Activated naive CD4-positive, alpha-beta T cell treated with anti-CD3 and anti-CD28 coated beads for 36 hours (primary cell): ENCODE results near the gene GFOD1. TPM values are rescaled to one million over a fixed set of nuclear protein-coding genes. Genes with fewer than 3 reads are reported as not detected.
"Not testable (repeated sequence)": the region's sequence is repeated elsewhere in the genome, so short reads cannot be mapped to it uniquely, and the experiment has no call there.

Experiments used
- CTCF ChIA-PET: fragments of 350-600 bp; sonication (Branson Sonifier 250); formaldehyde crosslinking; loops from one replicate; lab custom pipeline; 2021; ENCODE audit warnings: antibody characterized with exemption; lab: Charles Lee
- DNase-seq: peaks from one replicate; pipeline ENCODE4 v3.0.0-alpha.2; 2020
- H3K27ac Mint-ChIP-seq: one replicate; pipeline ENCODE4 v1.8.0; 2021; ENCODE audit warnings: mild to moderate bottlenecking, mixed read lengths
- H3K27me3 Mint-ChIP-seq: one replicate; pipeline ENCODE4 v1.8.0; 2021; ENCODE audit warnings: low read depth, mixed read lengths
- H3K36me3 Mint-ChIP-seq: one replicate; pipeline ENCODE4 v1.8.0; 2021; ENCODE audit warnings: low read depth, mixed read lengths
- H3K4me1 Mint-ChIP-seq: one replicate; pipeline ENCODE4 v1.8.0; 2021; ENCODE audit warnings: low read depth, mixed read lengths
- H3K4me3 Mint-ChIP-seq: one replicate; pipeline ENCODE4 v1.8.0; 2021; ENCODE audit warnings: mild to moderate bottlenecking, moderate library complexity, mixed read lengths
- H3K9me3 Mint-ChIP-seq: one replicate; pipeline ENCODE4 v1.8.0; 2021; ENCODE audit warnings: mixed read lengths
- intact Hi-C: fragments of 100-400 bp; cut with micrococcal nuclease; formaldehyde crosslinking; loops from one replicate; pipeline ENCODE4 v1.15.1; 2023
- total RNA-seq, 2 experiments: library from RNA; stranded (reverse); gene quantifications; one replicate each; pipeline ENCODE4 v1.2.3, GENCODE V29; 2021

Gene GFOD1
- total RNA-seq, 2 experiments from 2014 or later: 3.7 to 4.2 TPM

- DNase-seq: no peak
- Mint-ChIP-seq H3K27ac (no peak overlapping the region), H3K9me3 (no peaks in the 10 kb centered on the region), H3K4me3 (no peak overlapping the region), H3K27me3 (no peaks in the 10 kb centered on the region), H3K4me1 (peaks cover 34% of the 10 kb centered on the region), H3K36me3 (peaks cover 7% of the 10 kb centered on the region)
- intact Hi-C loops: loop anchor here (5.0 kb wide), 1 partner anchor 42 kb away; no protein-coding TSS in a partner anchor
- CTCF ChIA-PET: no interaction called here
Measured at GRCh38 chr6:13468839-13469238, 18.6 kb downstream of the GFOD1 start.

- Mint-ChIP-seq H3K4me1 (peaks cover 42% of the 10 kb centered on the region), H3K27ac (no peak overlapping the region), H3K9me3 (no peaks in the 10 kb centered on the region), H3K36me3 (peaks cover 7% of the 10 kb centered on the region), H3K4me3 (no peak overlapping the region), H3K27me3 (no peaks in the 10 kb centered on the region)
- intact Hi-C loops: loop anchor here (5.0 kb wide), 1 partner anchor 40 kb away; no protein-coding TSS in a partner anchor
- no peak for DNase-seq
- CTCF ChIA-PET: interaction anchor here (1.0 to 1.1 kb wide), 2 partner anchors 12 to 39 kb away, joined by 3 read pairs; no protein-coding TSS in a partner anchor
Measured at GRCh38 chr6:13467216-13467600, 20.2 kb downstream of the GFOD1 start.

GRCh38 chr6:13466304-13467215, 20.8 kb downstream of the GFOD1 start:
- Mint-ChIP-seq H3K4me1 (peaks cover 45% of the 10 kb centered on the region), H3K27me3 (no peaks in the 10 kb centered on the region), H3K36me3 (peaks cover 5% of the 10 kb centered on the region), H3K9me3 (no peaks in the 10 kb centered on the region), H3K4me3 (no peak overlapping the region), H3K27ac (no peak overlapping the region)
- CTCF ChIA-PET: interaction anchor here (1.0 to 1.2 kb wide), 3 partner anchors 13 to 108 kb away, joined by 3 read pairs; no protein-coding TSS in a partner anchor
- peak; percentile 73 for DNase-seq
- intact Hi-C loops: loop anchor here (1.0 to 5.0 kb wide), 2 partner anchors 12 to 39 kb away; no protein-coding TSS in a partner anchor

GRCh38 chr6:13465734-13466133, 21.7 kb downstream of the GFOD1 start:
- Mint-ChIP-seq H3K4me1 (peaks cover 47% of the 10 kb centered on the region), H3K4me3 (no peak overlapping the region), H3K27me3 (no peaks in the 10 kb centered on the region), H3K27ac (no peak overlapping the region), H3K9me3 (no peaks in the 10 kb centered on the region), H3K36me3 (peaks cover 5% of the 10 kb centered on the region)
- CTCF ChIA-PET: interaction anchor here (0.6 to 1.2 kb wide), 7 partner anchors 13 to 377 kb away, joined by 3 to 5 read pairs (median 3); no protein-coding TSS in a partner anchor
- intact Hi-C loops: loop anchor here (1.0 to 5.0 kb wide), 3 partner anchors 11 to 71 kb away; no protein-coding TSS in a partner anchor
- DNase-seq: no peak

GRCh38 chr6:13463941-13464340, 23.5 kb downstream of the GFOD1 start:
- intact Hi-C loops: loop anchor here (2.0 kb wide), 1 partner anchor 73 kb away; no protein-coding TSS in a partner anchor
- Mint-ChIP-seq H3K36me3 (peaks cover 1% of the 10 kb centered on the region), H3K9me3 (no peaks in the 10 kb centered on the region), H3K4me3 (no peak overlapping the region), H3K27ac (no peak overlapping the region), H3K27me3 (no peaks in the 10 kb centered on the region), H3K4me1 (peaks cover 40% of the 10 kb centered on the region)
- CTCF ChIA-PET: interaction anchor here (0.6 kb wide), 1 partner anchor 331 kb away, joined by 3 read pairs; no protein-coding TSS in a partner anchor
- DNase-seq: no peak

- Mint-ChIP-seq H3K9me3 (no peaks in the 10 kb centered on the region), H3K27me3 (no peaks in the 10 kb centered on the region), H3K4me3 (no peak overlapping the region), H3K4me1 (peaks cover 43% of the 10 kb centered on the region), H3K36me3 (peaks cover 1% of the 10 kb centered on the region), H3K27ac (no peak overlapping the region)
- intact Hi-C loops: no loop called here
- CTCF ChIA-PET: interaction anchor here (0.6 to 1.1 kb wide), 2 partner anchors 126 to 331 kb away, joined by 3 read pairs; no protein-coding TSS in a partner anchor
- DNase-seq: no peak
Measured at GRCh38 chr6:13463328-13463717, 24.1 kb downstream of the GFOD1 start.

GRCh38 chr6:13462458-13463327, 24.7 kb downstream of the GFOD1 start:
- H3K9me3 Mint-ChIP-seq: no peaks in the 10 kb centered on the region
- H3K36me3 Mint-ChIP-seq: peaks cover 1% of the 10 kb centered on the region
- H3K4me1 Mint-ChIP-seq: peaks cover 46% of the 10 kb centered on the region
- intact Hi-C loops: no loop called here
- peak overlapping the region; percentile 19 for H3K27ac Mint-ChIP-seq
- H3K4me3 Mint-ChIP-seq: no peak overlapping the region
- DNase-seq: peak; percentile 29
- CTCF ChIA-PET: interaction anchor here (1.1 kb wide), 1 partner anchor 125 kb away, joined by 3 read pairs; no protein-coding TSS in a partner anchor
- H3K27me3 Mint-ChIP-seq: no peaks in the 10 kb centered on the region

- CTCF ChIA-PET: no interaction called here
- H3K27ac Mint-ChIP-seq: no peak overlapping the region
Measured at GRCh38 chr6:13461805-13462204, 25.6 kb downstream of the GFOD1 start.

GRCh38 chr6:13461307-13461706, 26.1 kb downstream of the GFOD1 start:
- Mint-ChIP-seq H3K4me3 (no peak overlapping the region), H3K9me3 (no peaks in the 10 kb centered on the region), H3K27me3 (no peaks in the 10 kb centered on the region), H3K36me3 (peaks cover 1% of the 10 kb centered on the region), H3K27ac (no peak overlapping the region), H3K4me1 (peaks cover 47% of the 10 kb centered on the region)
- intact Hi-C loops: no loop called here
- DNase-seq: no peak
- CTCF ChIA-PET: no interaction called here

More at GRCh38 chr6:13461805-13462204, 25.6 kb downstream of the GFOD1 start:
- intact Hi-C loops: no loop called here
- Mint-ChIP-seq H3K27me3 (no peaks in the 10 kb centered on the region), H3K9me3 (no peaks in the 10 kb centered on the region), H3K4me1 (peaks cover 50% of the 10 kb centered on the region), H3K36me3 (peaks cover 1% of the 10 kb centered on the region), H3K4me3 (no peak overlapping the region)
- DNase-seq: no peak

- H3K9me3 Mint-ChIP-seq, CTCF ChIA-PET, H3K4me3 Mint-ChIP-seq, intact Hi-C loops, H3K36me3 Mint-ChIP-seq, H3K27me3 Mint-ChIP-seq, H3K27ac Mint-ChIP-seq, DNase-seq: not testable (repeated sequence)
- peaks cover 46% of the 10 kb centered on the region for H3K4me1 Mint-ChIP-seq
Measured at GRCh38 chr6:13460289-13460688, 27.1 kb downstream of the GFOD1 start.

- Mint-ChIP-seq H3K4me1 (peaks cover 57% of the 10 kb centered on the region), H3K36me3 (peaks cover 1% of the 10 kb centered on the region), H3K27ac (no peak overlapping the region), H3K9me3 (no peaks in the 10 kb centered on the region), H3K27me3 (no peaks in the 10 kb centered on the region), H3K4me3 (no peak overlapping the region)
- DNase-seq: peak; percentile 39
- intact Hi-C loops: no loop called here
- CTCF ChIA-PET: no interaction called here
Measured at GRCh38 chr6:13457577-13457976, 29.8 kb downstream of the GFOD1 start.
